GM21528 (cell line): Measurements from ENCODE around the gene NMRAL1.
A peak's percentile ranks its signal among the peaks of the same experiment; 100 is the strongest.

Experiments used
- ATAC-seq: cut with Tn5 transposase; IDR thresholded peaks from one replicate; pipeline ENCODE4 v1.9.1; 2021; ENCODE audit warnings: mild to moderate bottlenecking, moderate library complexity; ENCODE audit not compliant: unreplicated experiment, low FRiP score

NMRAL1 gene

DNA sequence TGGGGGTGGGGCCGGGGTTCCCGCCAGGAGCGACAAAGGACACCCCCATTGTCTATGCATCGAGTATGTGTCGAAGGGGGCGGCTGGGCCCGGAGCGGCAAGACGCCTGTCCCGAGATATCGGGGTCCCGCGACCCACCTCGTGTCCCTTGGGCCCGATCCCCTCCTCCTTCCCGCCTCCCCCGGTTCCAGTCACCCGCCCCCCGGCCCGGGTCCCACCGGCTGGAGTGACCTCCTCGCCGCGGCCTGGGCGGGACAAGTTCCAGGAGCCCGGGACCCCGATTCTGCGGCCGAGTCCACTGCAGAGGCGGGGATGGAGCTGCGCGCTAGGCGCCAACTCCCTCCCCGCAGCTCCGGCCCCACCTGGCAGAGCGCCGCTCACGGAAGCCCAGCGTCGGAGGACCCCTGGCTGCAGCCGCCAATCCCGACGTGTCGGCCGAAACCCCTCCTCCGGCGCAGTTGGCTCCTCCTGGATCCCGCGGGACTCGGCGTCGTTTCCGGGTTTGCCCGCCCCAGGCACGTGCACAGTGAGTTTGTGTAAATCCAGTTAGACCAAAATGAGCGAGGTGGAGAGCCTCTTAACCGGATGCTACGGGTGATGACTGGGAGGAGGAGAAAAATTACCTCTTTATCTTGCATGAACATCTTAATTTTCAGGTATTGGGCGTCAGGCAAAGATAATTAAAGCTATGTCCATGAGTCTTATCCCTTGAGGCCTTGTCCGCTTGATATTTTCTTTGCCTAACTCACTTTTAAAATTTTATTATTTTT, at the start of gene NMRAL1:
TSS of gene NMRAL1 (minus strand) at position 434 of the 770 bp plus-strand sequence. CDS start 493 bp downstream, outside the sequence.
- ATAC-seq: peak; percentile 51

DNA sequence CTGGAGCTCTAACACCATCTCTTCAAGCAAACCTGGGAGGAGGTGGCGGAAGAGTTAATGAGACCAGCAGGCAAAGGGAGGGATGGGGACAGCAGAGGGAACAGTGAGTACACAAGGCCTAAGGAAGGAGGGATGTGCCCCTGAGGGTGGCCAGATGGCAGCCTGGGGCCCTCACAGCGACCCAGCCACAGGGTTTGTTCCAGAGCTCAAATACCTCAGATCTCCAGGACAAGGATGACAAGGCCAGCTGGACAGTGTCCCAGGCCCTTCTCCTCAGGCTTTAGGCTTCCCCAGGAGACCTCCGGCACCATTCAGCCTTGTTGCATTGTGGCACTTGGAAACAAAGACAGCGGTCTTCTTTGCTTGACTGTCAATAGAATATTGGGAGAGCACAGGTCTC, 49.3 kb upstream of the NMRAL1 start:
- ATAC-seq: no peak

DNA sequence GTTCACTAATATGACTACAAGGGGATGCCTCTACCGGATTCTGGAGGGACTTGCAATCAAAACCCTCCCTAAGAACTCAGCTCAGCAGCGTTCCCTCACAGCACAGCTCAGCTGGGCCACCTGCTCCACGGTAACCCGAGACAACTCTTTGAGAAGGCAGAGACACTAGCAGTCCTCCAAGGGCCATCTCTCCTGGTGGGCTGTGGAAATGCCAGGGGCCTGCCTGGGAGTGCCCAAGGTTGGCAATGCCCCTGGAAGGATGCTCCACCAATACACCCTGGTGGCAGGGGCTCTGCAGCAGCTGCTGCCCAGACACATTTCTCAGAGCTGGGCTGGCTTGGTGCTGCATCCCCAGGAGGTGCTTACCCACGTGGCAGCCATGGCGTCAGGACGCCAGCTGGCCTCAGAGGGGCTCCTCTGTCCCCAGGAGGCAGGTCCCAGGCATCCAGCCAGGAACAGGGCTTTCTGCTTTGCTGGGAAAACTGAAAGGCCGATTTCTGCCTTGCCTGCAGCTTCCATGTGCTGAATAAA, 47.7 kb upstream of the NMRAL1 start:
- ATAC-seq: no peak

DNA sequence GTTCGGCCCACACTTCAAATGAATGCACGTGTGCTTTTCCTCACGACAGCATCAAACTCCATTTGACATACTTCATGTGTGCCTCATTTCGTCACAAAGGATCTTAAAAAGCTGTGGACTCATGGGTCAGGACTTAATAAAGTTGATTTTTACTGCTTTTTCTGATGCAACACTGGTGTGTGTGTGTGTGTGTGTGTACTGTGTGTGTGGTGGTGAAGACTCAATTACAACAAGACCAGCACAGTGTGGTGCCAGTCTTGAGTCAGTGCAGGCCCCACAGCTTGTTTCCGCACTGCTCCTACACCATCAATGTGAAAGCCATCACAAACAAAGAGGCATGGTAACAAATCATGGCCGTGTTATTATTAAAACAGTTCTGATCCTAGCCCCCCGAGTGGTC, 46.5 kb upstream of the NMRAL1 start:
- no peak for ATAC-seq

DNA sequence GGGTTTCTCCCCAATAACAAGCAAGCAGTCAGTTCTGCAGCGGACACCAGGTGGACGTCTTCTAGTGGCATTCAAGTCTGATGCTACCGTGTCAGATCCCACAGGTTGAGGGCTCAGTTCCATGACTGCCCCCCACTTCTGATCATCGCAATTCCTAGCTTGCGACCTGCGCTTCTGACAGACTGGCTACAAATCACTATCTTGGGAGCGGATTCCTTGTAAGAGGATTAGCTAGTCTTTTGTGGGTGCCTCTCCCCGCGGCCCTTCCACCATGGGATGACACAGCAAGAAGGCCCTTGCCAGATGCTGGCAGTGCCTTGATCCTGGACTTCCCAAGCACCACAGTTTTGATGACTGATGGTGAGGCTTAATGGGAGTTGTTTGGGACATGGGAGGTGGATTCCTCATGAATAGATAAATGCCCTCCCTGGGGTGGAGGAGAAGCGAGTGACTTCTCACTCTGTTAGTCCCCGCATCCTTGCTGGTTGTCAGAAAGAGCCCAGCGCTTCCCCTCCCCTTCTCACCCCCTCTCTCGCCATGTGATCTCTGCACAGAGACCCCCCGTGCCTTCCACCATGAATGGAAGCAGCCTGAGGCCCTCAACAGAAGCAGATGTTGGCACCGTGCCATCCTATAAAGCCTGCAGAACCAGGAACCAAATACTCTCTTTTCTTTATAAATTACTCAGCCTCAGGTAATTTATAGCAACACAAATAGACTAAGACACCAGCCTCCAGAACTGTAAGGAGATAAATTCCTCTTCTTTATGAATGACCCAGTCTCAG, 45.0 kb upstream of the NMRAL1 start:
- ATAC-seq: no peak

DNA sequence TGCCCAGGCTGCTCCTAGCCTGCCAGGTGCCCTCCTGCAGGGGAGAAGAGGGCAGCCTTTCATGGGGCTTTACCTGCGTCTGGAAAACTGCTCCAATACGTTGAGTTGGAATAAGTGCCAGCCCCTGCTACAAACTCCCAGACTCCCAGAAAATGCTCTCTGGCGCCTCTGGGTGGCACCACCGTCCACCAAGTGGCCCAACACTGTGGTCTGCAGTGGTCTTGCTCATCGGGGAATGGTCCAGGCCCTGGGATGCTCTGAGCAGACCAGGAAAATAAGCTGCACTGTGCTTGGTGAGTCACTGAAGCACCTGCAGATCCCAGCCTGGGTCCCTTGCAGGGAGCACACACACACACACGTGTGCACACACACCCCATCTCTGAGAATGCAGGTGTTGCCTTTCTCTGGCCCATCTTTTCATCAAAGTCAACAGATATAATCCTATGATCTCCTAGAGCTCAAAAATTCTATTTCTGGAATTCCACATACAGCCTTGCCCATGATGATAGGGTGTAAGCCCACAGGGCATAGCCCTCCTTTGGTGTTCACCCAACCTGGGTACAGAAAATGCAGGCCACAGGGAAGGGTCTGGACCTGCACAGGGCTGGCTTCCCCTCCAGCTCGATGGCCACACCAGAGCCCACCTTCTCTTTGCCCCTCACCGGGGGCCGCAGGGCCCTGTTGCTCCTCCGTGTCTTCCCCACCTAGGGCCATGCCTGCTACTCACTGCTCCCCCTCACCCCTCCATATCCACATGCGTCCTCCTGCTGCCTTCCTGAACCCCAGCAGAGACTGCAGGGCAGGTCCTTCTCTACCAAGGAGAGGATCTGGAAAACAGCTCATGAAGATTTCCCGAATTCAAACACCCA, 43.6 kb upstream of the NMRAL1 start:
- ATAC-seq: no peak

DNA sequence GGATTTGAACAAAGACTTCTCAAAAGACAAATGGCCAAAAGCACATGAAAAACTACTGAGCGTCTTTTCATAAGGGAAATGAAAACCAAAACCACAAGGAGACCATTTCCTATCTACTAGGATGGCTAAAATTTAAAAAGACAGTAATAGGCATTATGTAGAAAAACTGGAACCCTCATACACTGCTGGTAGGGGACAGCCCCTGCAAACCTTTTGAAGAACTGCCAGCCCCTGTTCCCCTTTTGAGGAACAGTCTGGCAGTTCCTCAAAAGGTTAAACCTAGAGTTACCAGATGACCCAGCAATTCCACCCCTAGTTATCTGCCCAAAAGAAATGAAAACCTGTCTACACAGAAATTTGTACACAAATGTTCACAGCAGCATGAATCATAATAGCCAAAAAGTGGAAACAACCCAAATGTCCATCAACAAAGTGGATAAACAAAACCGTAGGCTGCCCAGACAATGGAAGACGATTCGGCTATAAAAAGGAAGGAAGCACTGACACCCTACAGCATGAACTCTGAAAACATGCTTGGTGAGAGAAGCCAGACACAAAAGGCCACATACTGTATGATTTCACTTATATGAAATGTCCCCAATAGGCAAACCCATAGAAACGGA, 41.3 kb upstream of the NMRAL1 start:
- no peak for ATAC-seq

DNA sequence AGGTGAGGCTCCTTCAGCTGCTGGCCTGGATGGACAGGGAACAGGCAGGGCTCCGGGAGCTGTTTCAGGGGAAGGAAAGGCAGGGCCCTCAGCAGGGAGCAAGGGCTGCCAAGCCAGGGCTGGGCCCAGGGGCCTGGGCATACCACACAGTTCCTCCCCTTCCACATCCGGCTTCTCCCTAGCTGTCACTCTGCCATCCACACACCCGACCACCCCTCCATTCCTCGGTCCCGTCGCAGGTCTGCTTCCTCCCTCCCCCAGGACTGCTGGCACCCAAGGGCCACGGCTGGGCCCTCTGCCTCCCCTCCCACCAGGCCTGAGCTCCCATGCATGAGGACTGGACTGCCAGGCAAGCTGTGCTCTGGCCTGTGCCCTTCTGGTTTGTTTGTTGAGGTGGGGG, 40.2 kb upstream of the NMRAL1 start:
- no peak for ATAC-seq

DNA sequence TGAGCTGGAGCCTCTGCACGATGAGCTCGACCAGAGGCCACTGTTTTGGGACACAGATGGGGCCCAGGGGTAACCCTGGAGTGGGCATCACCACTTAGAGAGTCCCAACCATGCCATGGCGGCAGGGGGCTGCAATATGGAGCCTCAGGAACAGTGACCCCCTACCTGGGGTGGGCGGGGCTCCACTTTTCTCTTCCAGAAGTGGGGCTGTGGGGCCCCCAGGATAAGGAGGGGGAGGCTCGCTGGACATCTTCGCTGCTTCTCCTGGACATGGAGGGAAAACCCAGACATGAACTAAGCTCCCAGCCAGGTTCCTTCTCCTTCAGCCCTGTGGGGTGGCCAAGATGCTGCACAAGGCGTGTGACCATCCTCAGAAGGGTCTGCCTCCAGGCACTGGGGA, 39.5 kb upstream of the NMRAL1 start:
- no peak for ATAC-seq

DNA sequence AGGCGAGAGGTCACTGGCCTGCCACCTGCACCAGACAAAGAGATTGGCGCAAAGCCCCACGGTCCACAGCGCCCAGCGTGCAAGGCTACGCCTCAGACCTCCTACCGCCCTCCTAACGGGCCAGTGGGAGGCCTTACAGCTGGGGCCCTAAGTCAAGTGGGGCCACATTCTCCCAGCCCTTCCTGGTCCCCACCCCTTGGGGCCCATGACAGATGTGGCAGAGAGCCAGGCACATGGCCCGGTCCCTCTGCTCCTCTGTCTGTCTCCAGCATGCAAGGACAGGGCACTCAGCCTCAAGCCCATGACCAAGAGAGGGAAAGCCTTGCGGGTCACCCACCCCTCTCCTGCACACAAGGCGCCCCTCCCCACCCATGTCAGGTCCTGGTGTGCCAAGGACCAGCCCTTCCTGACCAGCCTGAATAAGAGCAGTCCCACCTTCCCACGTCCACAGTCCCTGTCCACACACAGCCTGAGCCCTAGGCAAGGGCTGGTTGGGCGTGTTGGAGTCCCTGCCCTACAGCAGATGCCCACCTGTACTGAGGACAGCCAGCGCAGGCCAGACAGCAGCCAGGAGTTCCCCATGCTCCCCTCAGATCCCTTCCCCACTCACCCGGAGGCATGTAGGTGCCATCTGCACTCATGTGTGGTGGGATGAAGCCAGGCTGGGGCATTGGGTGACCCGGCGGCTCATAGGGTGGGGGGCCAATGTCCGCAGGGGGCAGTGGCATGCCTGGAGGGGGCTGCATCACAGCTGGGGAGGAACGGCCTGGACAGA, 38.8 kb upstream of the NMRAL1 start:
- no peak for ATAC-seq

DNA sequence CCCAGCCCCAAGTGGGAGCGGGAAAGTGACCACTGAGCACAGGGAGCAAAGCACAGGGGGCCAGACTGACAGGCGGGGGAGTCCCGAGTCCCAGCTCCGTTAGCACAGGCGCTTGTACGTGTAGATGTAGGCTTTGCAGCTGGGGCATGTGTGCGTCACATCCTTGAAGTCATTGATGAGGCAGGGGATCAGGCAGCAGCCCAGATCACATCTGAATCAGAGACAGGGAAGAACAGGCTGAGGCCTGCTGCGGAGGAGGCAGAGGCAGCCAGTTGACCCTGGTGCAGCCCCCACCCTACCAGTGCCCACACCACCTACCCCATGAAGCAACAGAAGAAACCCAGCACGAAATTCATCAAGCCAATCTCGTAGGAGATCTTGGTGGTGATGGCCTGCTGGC, 38.0 kb upstream of the NMRAL1 start:
- ATAC-seq: no peak

DNA sequence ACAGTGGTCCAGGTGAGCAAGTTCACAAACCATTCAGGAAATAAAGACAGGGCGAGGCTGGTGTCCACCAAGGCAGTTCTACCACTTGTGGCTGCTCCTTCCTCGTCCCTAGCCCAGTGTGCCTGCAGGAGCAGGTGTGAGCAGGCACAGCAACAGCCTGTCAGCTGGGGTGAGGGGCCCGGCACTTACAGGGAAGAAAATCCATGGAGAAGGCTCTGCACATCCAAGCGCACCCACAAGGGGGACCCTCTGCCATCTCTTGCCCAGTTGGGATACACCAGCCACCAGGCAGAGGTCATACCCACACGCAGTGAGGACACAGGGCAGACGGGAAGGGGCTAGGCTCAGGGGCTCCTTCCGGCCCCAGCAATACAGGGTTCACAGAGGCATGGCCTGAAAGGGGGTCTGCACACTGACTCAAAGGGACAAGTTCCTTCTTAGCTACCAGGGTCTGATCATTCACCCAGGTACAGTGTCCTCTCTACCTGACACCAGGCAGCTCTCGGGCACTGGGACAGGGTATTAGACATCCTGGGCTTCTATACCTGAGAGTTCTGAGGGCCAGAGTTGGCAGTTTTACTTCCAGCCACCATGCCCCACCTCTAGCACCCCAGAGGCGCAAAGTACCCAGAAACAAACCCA, 37.1 kb upstream of the NMRAL1 start:
- no peak for ATAC-seq

DNA sequence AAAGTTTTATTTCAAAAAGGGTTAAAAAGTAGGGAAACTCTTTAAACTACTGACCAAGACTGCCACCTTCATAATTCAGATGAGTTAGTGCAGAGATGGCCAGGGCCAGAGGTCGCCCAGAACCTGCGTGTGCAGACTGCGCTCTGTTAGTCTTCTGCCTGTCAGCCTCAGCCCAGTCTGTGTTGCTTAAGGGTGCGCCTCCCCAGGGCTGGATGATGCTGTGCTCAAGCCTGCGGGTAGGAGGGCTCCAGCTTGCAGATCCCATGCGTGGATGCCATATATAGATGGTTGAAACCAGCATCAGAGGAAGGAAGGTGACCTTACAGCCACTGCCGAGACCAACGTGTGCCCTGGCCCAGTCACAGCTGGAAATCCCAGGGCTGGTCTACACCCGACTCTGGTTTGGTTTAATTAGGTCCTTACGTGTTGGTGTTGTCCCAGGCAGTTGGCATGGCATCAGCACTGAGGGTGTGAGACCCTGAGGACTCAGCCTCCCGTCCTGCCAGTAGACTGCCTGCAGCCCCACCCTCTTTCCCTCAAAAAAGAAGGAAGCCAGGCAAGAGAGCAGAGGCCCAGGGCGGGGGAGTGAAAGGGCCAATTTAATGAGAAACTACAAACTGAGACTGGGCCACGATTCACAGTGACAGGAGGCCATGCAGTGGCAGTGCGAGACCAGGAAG, 36.5 kb upstream of the NMRAL1 start:
- ATAC-seq: no peak

DNA sequence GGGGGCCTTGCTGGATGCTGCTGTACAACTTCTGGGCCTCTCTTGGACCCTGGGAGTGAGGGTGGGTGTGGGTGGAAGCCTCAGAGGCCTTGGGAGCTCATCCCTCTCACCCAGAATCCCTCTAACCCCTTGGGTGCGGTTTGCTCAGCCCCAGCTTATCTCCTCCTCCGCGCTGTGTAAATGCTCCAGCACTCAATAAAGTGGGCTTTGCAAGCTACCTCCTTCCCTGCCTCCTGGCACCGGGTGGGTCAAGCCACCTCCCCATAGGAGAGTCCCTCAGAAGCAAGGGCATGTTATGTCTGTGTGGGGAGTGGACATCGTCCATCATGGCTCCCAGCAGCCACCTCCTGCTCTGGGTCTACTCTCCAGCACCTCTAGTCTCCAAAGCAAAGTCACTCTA, 35.7 kb upstream of the NMRAL1 start:
- no peak for ATAC-seq

DNA sequence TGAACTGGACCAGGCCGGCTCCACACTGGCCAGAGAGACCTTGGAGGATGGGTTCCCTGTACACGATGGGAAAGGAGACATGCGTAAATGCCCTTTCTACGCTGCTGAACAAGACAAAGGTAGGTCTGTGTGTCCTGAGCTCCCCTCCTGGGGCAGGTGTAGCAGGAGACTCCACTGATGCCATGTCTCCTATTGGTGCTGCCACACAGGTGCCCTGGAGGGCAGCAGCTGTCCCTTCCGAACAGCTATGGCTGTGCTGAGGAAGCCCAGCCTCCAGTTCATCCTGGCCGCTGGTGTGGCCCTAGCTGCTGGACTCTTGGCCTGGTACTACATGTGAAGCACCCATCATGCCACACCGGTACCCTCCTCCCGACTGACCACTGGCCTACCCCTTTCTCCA, 35.0 kb upstream of the NMRAL1 start:
- ATAC-seq: no peak

DNA sequence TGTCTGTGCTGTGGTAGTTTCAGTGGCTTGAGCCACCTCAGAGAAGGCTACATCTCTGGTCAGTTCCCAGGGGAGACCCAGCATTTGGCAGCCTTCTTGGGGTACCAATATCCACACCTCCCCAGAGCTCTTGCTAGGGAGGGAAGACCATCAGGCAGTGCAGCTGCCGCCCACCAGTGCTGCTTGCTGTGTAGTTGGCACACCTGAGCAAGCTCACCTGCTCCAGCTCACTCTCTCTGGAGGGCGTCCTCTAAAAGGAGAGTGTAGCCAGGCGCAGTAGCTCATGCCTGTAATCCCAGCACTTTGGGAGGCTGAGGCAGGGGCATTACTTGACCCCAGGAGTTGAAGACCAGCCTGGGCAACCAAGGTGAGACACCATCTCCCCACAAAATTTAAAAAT, 34.4 kb upstream of the NMRAL1 start:
- no peak for ATAC-seq

DNA sequence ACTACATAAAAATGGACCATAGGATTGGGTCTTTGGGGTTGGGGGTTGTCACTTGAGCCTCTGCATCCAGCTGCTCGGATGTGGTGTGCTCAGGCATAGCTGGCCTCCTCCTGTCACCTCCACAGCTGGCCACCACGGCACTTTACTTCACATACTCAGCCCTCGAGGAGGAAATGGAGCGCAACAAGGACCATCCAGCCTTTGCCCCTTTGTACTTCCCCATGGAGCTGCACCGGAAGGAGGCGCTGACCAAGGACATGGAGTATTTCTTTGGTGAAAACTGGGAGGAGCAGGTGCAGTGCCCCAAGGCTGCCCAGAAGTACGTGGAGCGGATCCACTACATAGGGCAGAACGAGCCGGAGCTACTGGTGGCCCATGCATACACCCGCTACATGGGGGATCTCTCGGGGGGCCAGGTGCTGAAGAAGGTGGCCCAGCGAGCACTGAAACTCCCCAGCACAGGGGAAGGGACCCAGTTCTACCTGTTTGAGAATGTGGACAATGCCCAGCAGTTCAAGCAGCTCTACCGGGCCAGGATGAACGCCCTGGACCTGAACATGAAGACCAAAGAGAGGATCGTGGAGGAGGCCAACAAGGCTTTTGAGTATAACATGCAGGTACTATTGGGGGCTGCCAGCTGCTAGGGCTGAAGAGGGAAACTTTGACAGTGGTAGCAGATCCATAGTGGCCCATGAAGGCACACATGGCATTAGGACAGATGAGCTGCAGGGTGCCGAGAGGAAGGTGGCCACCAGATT, 33.3 kb upstream of the NMRAL1 start:
- no peak for ATAC-seq

DNA sequence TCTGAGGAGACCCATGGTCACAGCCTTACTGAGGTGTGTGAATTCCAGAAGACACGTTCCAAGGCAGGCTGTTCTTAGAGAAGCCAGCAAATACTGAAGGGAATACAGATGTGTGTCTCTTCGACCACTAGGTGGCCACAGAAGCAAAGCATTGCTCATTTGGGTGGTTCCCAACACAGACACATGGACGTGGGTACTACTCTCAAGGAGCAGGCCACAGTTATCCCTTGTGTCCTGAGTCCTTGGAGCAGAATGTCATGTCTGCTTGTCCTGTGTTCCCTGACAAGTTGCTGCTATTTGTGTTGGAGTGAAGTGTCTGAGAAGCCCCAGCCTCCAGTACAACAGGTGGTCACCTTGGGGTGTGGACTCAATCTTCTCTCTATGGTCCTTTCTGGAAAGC, 32.0 kb upstream of the NMRAL1 start:
- ATAC-seq: no peak
